OCI-LY7 (cell line): ENCODE data around the gene SEC14L2.

ENCODE experiments used
- CTCF ChIP-seq: fragments of 200-600 bp; sonication (generic); conservative IDR thresholded peaks from 2 replicates; pipeline ENCODE4 v1.5.1; 2014; ENCODE audit warnings: mild to moderate bottlenecking, antibody characterized with exemption, low read length, moderate library complexity, mixed read lengths
- EZH2phosphoT487 ChIP-seq: fragments of 200-600 bp; sonication (generic); IDR thresholded peaks from 2 replicates; pipeline ENCODE4 v1.6.1; 2018; ENCODE audit warnings: low read depth, borderline replicate concordance, mild to moderate bottlenecking, mixed run types, antibody characterized with exemption, low read length, moderate library complexity, mixed read lengths

DNA sequence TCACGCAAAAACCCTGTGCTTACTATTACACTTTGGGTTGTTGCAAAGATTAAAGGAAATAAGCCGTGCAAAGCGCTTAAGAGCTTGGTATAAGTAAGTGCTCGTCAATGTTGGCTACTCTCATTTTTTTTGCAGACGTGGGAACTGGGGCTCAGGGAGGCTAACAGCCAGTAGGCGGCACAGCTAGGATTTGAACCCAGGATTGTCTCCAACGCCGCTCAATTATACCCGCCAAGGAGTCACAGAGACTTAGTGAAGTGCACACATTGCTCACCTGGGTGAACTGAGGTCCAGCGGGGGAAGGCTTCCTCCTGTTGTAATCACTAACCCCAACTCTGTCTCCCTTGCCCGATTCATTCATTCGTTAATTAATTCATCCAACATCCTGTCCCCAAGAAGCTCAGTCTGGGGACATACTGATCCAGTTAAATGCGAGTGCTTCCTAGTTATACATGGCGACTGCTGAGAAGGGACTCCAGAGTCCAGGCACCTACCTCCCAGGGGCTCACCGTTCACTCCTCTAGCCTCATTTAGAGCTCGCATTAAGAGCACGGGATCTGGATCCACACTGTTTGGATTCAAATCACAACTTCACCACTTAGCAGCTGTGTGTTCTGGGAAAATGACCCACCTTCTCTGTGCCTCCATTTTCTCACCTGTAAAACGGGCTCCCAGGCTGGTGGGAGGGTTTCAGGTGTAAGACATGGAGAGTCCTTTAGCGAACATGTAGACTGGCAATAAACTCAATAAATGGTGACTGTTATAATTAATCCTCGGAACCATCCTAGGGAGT lies 27.9 kb downstream of the SEC14L2 start:
- TF ChIP-seq CTCF (0 out of 2 replicates have a peak, but pooled peaks have one; percentile 38), EZH2phosphoT487 (no peak)
